SK-N-SH (cell line): ENCODE data around the gene ENDOV. TPM values are rescaled to one million over a fixed set of nuclear protein-coding genes. Genes with fewer than 3 reads are reported as not detected.

Experiments
- CTCF ChIA-PET: fragments of 300-600, 350-600 bp; formaldehyde crosslinking; extraction: SDS; loops from one replicate; lab custom pipeline; 2021; lab: Yijun Ruan, JAX
- POLR2A ChIA-PET: fragments of 350-600 bp; sonication (Branson Sonifier 250); formaldehyde crosslinking; extraction: SDS; loops from one replicate; lab custom pipeline; 2020; ENCODE audit warnings: antibody characterized with exemption, inconsistent platforms; lab: Yijun Ruan, JAX
- DNase-seq: peaks from one replicate; pipeline ENCODE4 v3.0.0; 2012
- H2AFZ ChIP-seq: fragments of 200-600 bp; sonication (generic); 2 replicates; pipeline ENCODE4 v1.8.1; 2016; ENCODE audit warnings: antibody characterized with exemption, mild to moderate bottlenecking, low read depth
- H3F3A ChIP-seq: fragments of 200-600 bp; sonication (generic); replicated peaks from 2 replicates; pipeline ENCODE3; 2016; ENCODE audit warnings: antibody characterized with exemption, mild to moderate bottlenecking; ENCODE audit not compliant: insufficient read depth
- H3K27ac ChIP-seq, 2 experiments: fragments of 200-500 bp in 1 of 2; fragments of 200-600 bp in 1 of 2; sonication (Bioruptor generic) in 1 of 2; sonication (generic), shearing (Covaris generic) in 1 of 2; 2 replicates each; pipeline versions ENCODE4 v1.5.1 to v1.6.1; 2014 to 2016; ENCODE audit warnings: low read depth in 2 of 2, inconsistent platforms in 1 of 2, low read length in 1 of 2, mild to moderate bottlenecking in 1 of 2, mixed read lengths in 1 of 2
- H3K27me3 ChIP-seq: fragments of 200-600 bp; sonication (generic), shearing (Covaris generic); 2 replicates; pipeline ENCODE4 v1.6.1; 2016; ENCODE audit warnings: mixed run types; ENCODE audit not compliant: insufficient read depth
- H3K36me3 ChIP-seq, 2 experiments: fragments of 200-500 bp in 1 of 2; fragments of 200-600 bp in 1 of 2; sonication (Bioruptor generic) in 1 of 2; sonication (generic) in 1 of 2; replicated peaks in 1 of 2; 2 replicates each; pipeline versions ENCODE3 to v1.5.1; 2014 to 2016; ENCODE audit warnings: low read length in 1 of 2, mild to moderate bottlenecking in 1 of 2; ENCODE audit not compliant: insufficient read depth in 2 of 2, control insufficient read depth in 1 of 2
- H3K4me1 ChIP-seq, 2 experiments: fragments of 200-500 bp in 1 of 2; fragments of 200-600 bp in 1 of 2; sonication (Bioruptor generic) in 1 of 2; sonication (generic), shearing (Covaris generic) in 1 of 2; 2 replicates each; pipeline versions ENCODE4 v1.5.1 to v1.6.1; 2014 to 2016; ENCODE audit warnings: low read depth in 1 of 2, low read length in 1 of 2, mixed run types in 1 of 2; ENCODE audit not compliant: insufficient read depth in 2 of 2, control insufficient read depth in 1 of 2
- H3K4me2 ChIP-seq: fragments of 200-600 bp; sonication (generic), shearing (Covaris generic); 2 replicates; pipeline ENCODE4 v1.6.1; 2017; ENCODE audit warnings: mixed run types
- H3K4me3 ChIP-seq, 2 experiments: fragments of 200-500 bp in 1 of 2; fragments of 200-600 bp in 1 of 2; sonication (Bioruptor generic) in 1 of 2; sonication (generic), shearing (Covaris generic) in 1 of 2; 2 replicates each; pipeline versions ENCODE4 v1.5.1 to v1.8.1; 2014 to 2016; ENCODE audit warnings: low read depth in 2 of 2, inconsistent platforms in 1 of 2, low read length in 1 of 2, mild to moderate bottlenecking in 1 of 2, mixed read lengths in 1 of 2, moderate library complexity in 1 of 2
- H3K79me2 ChIP-seq: fragments of 200-600 bp; sonication (generic); 2 replicates; pipeline ENCODE4 v1.8.1; 2017; ENCODE audit warnings: mild to moderate bottlenecking; ENCODE audit not compliant: insufficient read depth
- H3K9ac ChIP-seq: fragments of 200-600 bp; sonication (generic); 2 replicates; pipeline ENCODE4 v1.6.1; 2017; ENCODE audit warnings: mixed run types
- H3K9me2 ChIP-seq: fragments of 200-600 bp; sonication (generic); 2 replicates; pipeline ENCODE4 v1.6.1; 2017; ENCODE audit warnings: mixed run types
- H3K9me3 ChIP-seq: fragments of 200-600 bp; sonication (generic); 2 replicates; pipeline ENCODE4 v1.6.1; 2017; ENCODE audit warnings: mixed run types, mild to moderate bottlenecking, moderate library complexity
- H4K20me1 ChIP-seq: fragments of 200-600 bp; sonication (generic); 2 replicates; pipeline ENCODE4 v1.6.1; 2017; ENCODE audit warnings: mild to moderate bottlenecking, mixed run types; ENCODE audit not compliant: insufficient read depth
- CHD2 ChIP-seq: fragments of 150-350 bp; IDR thresholded peaks from 2 replicates; pipeline ENCODE4 v1.6.1; 2018; ENCODE audit warnings: low read length; ENCODE audit not compliant: partially characterized antibody
- ELF1 ChIP-seq: IDR thresholded peaks from 2 replicates; pipeline ENCODE4 v1.4.0; 2012
- EP300 ChIP-seq, 2 experiments: IDR thresholded peaks; 2 replicates each; pipeline versions ENCODE4 v1.4.0 to v1.6.1; 2012; ENCODE audit warnings: borderline replicate concordance in 1 of 2, low read depth in 1 of 2, low read length in 1 of 2
- EZH2phosphoT487 ChIP-seq: fragments of 200-600 bp; sonication (generic); IDR thresholded peaks from 2 replicates; pipeline ENCODE4 v1.6.1; 2017; ENCODE audit warnings: low read depth, mixed run types, mild to moderate bottlenecking, antibody characterized with exemption, moderate library complexity, borderline replicate concordance
- GATA2 ChIP-seq: sonication (generic); formaldehyde crosslinking; IDR thresholded peaks from 2 replicates; pipeline ENCODE4 v1.5.0; 2020; ENCODE audit warnings: mild to moderate bottlenecking, missing genetic modification reagents
- MXI1 ChIP-seq: IDR thresholded peaks from 2 replicates; pipeline ENCODE4 v1.6.1; 2012; ENCODE audit warnings: mild to moderate bottlenecking, low read depth, low read length, improper control_type of control experiment
- RXRA ChIP-seq: IDR thresholded peaks from 2 replicates; pipeline ENCODE4 v1.4.0; 2012; ENCODE audit warnings: low read depth, mild to moderate bottlenecking, borderline replicate concordance
- whole genome bisulfite sequencing: methylation state at CpG from one replicate; pipeline ENCODE4 v1.1.6; 2017; ENCODE audit warnings: low lambda C conversion rate; 5-methylcytosine and 5-hydroxymethylcytosine counted together
- polyA plus RNA-seq, 3 experiments: library from polyadenylated mRNA; depleted of rRNA; stranded (reverse); fragments of >200 nt; gene quantifications; 2 replicates each; pipeline ENCODE4 v1.2.3, GENCODE V29; 2012
- TF ChIP-seq, protein P1 (sequence below): IDR thresholded peaks from 2 replicates; pipeline ENCODE4 v1.4.0; 2012; ENCODE audit warnings: low read depth
- TF ChIP-seq, protein P2 (sequence below): IDR thresholded peaks from 2 replicates; pipeline ENCODE4 v1.4.0; 2012; ENCODE audit warnings: low read depth, borderline replicate concordance
- TF ChIP-seq, protein P3 (sequence below): fragments of 150-350 bp; IDR thresholded peaks from 2 replicates; pipeline ENCODE4 v1.6.1; 2016; ENCODE audit warnings: mild to moderate bottlenecking, low read depth, low read length

The ENDOV gene
- polyA plus RNA-seq, 1 of the 3 experiments (the other 2 are of a cell fraction), result 83.6 TPM

DNA sequence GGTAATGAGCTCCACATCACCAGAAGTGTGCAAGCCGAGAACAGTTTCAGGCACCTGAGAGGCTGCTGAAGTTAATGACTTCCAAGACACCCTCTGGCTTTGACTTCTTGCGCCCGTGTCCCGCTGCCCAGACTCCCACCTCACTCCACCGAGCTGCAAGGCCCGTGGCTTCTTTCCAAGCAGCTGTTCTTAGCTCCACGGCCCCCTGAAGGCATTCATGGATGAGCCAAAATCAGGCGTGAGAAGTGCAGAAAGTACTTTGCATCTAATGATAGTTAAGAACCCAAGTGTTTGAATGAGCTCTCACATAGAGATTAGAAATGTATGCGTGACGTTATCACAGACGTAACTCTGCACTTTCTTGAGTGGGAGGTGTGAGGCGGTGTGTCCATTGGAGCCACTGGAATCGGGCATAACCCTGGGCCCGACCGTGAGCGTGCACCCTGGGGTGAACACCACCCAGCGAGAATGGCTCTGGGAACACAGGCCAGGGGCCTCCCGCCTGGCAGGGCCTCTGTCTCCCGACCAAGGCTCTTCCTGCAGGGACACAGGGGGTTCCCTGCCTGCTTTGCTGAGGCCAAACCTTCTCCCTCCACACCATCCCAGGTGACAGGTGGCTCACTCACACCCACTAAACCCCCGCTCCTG lies 50.5 kb downstream of the ENDOV start:
- Histone ChIP-seq H3F3A (no peaks in the 10 kb centered on the region), H3K9me3 (no peaks in the 10 kb centered on the region), H3K4me1 (peaks cover 0 to 9% of the 10 kb centered on the region in 2 experiments; a peak in 1 of 4 replicates), H3K79me2 (no peaks in the 10 kb centered on the region), H3K27ac (no peak overlapping the region), H3K36me3 (no peaks in the 10 kb centered on the region), H3K4me2 (no peak overlapping the region), H4K20me1 (no peaks in the 10 kb centered on the region), H3K4me3 (no peak overlapping the region), H3K27me3 (peaks cover 80% of the 10 kb centered on the region), H3K9ac (no peak overlapping the region), H2AFZ (no peak overlapping the region), H3K9me2 (no peaks in the 10 kb centered on the region)
- ChIA-PET POLR2A (interaction anchor here (1.8 to 2.9 kb wide), 2 partner anchors 10 to 11 kb away, joined by 5 to 24 read pairs; partner anchors contain the start of gene NPTX1), CTCF (interaction anchor here (1.1 to 6.8 kb wide), 6 partner anchors 8 to 523 kb away, joined by 4 to 41 read pairs (median 8); partner anchors contain the start of gene NPTX1)
- TF ChIP-seq GATA2 (CRISPR knock-in tag) (no peak), EZH2phosphoT487 (no peak), EP300 (IDR thresholded peaks at IDR 0.05; ENCODE audit: borderline replicate concordance in 1 of 2, low read depth in 1 of 2, low read length in 1 of 2) (no peak), CHD2 (no peak), ELF1 (no peak), MXI1 (no peak)
- TF ChIP-seq, protein P1, sequence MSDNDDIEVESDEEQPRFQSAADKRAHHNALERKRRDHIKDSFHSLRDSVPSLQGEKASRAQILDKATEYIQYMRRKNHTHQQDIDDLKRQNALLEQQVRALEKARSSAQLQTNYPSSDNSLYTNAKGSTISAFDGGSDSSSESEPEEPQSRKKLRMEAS, result no peak
- TF ChIP-seq, protein P2, sequence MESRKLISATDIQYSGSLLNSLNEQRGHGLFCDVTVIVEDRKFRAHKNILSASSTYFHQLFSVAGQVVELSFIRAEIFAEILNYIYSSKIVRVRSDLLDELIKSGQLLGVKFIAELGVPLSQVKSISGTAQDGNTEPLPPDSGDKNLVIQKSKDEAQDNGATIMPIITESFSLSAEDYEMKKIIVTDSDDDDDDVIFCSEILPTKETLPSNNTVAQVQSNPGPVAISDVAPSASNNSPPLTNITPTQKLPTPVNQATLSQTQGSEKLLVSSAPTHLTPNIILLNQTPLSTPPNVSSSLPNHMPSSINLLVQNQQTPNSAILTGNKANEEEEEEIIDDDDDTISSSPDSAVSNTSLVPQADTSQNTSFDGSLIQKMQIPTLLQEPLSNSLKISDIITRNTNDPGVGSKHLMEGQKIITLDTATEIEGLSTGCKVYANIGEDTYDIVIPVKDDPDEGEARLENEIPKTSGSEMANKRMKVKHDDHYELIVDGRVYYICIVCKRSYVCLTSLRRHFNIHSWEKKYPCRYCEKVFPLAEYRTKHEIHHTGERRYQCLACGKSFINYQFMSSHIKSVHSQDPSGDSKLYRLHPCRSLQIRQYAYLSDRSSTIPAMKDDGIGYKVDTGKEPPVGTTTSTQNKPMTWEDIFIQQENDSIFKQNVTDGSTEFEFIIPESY, result no peak
- TF ChIP-seq, protein P3, sequence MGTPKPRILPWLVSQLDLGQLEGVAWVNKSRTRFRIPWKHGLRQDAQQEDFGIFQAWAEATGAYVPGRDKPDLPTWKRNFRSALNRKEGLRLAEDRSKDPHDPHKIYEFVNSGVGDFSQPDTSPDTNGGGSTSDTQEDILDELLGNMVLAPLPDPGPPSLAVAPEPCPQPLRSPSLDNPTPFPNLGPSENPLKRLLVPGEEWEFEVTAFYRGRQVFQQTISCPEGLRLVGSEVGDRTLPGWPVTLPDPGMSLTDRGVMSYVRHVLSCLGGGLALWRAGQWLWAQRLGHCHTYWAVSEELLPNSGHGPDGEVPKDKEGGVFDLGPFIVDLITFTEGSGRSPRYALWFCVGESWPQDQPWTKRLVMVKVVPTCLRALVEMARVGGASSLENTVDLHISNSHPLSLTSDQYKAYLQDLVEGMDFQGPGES, result no peak
- DNase-seq, result no peak
- WGBS, result 72% methylated on average over 20 of the region's 20 CpGs

DNA sequence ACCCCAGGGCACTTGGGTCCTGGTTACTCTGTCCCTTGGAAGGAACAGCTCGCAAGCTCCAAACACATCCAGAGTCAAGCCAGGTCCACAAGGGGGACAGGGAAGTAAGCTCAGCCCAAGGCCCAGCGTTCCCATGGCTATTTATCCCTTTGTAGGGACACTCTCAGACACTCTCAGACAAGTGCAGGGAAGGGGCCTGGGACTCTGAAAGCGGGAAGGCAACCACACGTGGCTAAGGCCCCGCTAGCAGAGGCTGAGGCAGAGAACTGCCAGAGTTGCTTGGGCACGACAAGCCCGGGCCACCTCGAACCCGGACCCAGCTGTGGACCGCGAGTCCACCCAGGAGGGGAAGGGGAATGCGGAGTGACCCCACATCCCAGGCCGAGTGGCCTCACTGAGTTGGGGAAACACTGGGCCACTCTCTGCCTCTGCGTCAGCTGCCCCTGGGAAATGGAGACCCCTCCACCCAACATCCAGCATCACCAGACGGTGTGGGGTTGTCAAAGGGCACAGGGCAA lies 51.3 kb downstream of the ENDOV start:
- DNase-seq, result no peak
- no peak for TF ChIP-seq RXRA
- TF ChIP-seq EZH2phosphoT487, result no peak
- no peak for TF ChIP-seq GATA2 (CRISPR knock-in tag)
- no peaks in the 10 kb centered on the region for H3K79me2 ChIP-seq
- H3K36me3 ChIP-seq, result no peaks in the 10 kb centered on the region
- no peaks in the 10 kb centered on the region for H4K20me1 ChIP-seq
- H3K9me2 ChIP-seq, result no peaks in the 10 kb centered on the region
- H3K27ac ChIP-seq, result no peak overlapping the region
- peaks cover 81% of the 10 kb centered on the region for H3K27me3 ChIP-seq
- 52% methylated on average over 11 of the region's 15 CpGs for WGBS
- H3K4me2 ChIP-seq, result no peak overlapping the region
- no peak overlapping the region for H3K4me3 ChIP-seq
- H2AFZ ChIP-seq, result no peak overlapping the region
- peaks cover 0 to 9% of the 10 kb centered on the region in 2 experiments; a peak in 1 of 4 replicates for H3K4me1 ChIP-seq
- H3K9ac ChIP-seq, result no peak overlapping the region
- H3F3A ChIP-seq, result no peaks in the 10 kb centered on the region
- H3K9me3 ChIP-seq, result no peaks in the 10 kb centered on the region
- ChIA-PET POLR2A (interaction anchor here (2.9 kb wide), 1 partner anchor 11 kb away, joined by 24 read pairs; no protein-coding TSS in a partner anchor), CTCF (interaction anchor here (1.3 to 6.8 kb wide), 4 partner anchors 10 to 515 kb away, joined by 4 to 41 read pairs (median 10); partner anchors contain the start of gene NPTX1)
